Stimulated activated CD8-positive, alpha-beta memory T cell treated with anti-CD3 and anti-CD28 coated beads, Interleukin-7, amount 100 ng/mL, for 48 hours (primary cell): ENCODE measurements around the gene ADGRV1.
"Not testable (repeated sequence)": the region's sequence is repeated elsewhere in the genome, so short reads cannot be mapped to it uniquely, and the experiment has no call there.

Experiments
- DNase-seq, 2 donors: peaks; one replicate each; pipeline ENCODE4 v3.0.0-alpha.2; 2020; ENCODE audit warnings: low read depth in 1 of 2; ENCODE audit errors: extremely low read depth in 1 of 2

Gene ADGRV1

GRCh38 chr5:90595766-90596165 is 37.2 kb downstream of the ADGRV1 start:
- DNase-seq = not testable (repeated sequence)

GRCh38 chr5:90598293-90598692 is 39.7 kb downstream of the ADGRV1 start:
- DNase-seq = no peak

- not testable (repeated sequence) for DNase-seq
Observed at GRCh38 chr5:90600307-90600706, 41.7 kb downstream of the ADGRV1 start.

- DNase-seq = no peak
Observed at GRCh38 chr5:90601468-90601867, 42.9 kb downstream of the ADGRV1 start.

- DNase-seq = no peak
Observed at GRCh38 chr5:90602681-90603080, 44.1 kb downstream of the ADGRV1 start.

GRCh38 chr5:90606539-90606938 is 47.9 kb downstream of the ADGRV1 start:
- no peak for DNase-seq

- no peak for DNase-seq
Observed at GRCh38 chr5:90612919-90613318, 54.3 kb downstream of the ADGRV1 start.

- DNase-seq = no peak
Observed at GRCh38 chr5:90613459-90613858, 54.9 kb downstream of the ADGRV1 start.

- no peak for DNase-seq
Observed at GRCh38 chr5:90613918-90614504, 55.4 kb downstream of the ADGRV1 start.

- DNase-seq = no peak
Observed at GRCh38 chr5:90615355-90615754, 56.8 kb downstream of the ADGRV1 start.

GRCh38 chr5:90618071-90618470 is 59.5 kb downstream of the ADGRV1 start:
- no peak for DNase-seq

GRCh38 chr5:90619762-90620161 is 61.2 kb downstream of the ADGRV1 start:
- DNase-seq = not testable (repeated sequence)

GRCh38 chr5:90621848-90622247 is 63.3 kb downstream of the ADGRV1 start:
- DNase-seq = no peak

- DNase-seq = no peak
Observed at GRCh38 chr5:90626493-90626892, 67.9 kb downstream of the ADGRV1 start.

- DNase-seq = no peak
Observed at GRCh38 chr5:90628492-90628891, 69.9 kb downstream of the ADGRV1 start.

GRCh38 chr5:90632791-90633190 is 74.2 kb downstream of the ADGRV1 start:
- no peak for DNase-seq

- DNase-seq = no peak
Observed at GRCh38 chr5:90636948-90637347, 78.4 kb downstream of the ADGRV1 start.

GRCh38 chr5:90637731-90638130 is 79.1 kb downstream of the ADGRV1 start:
- no peak for DNase-seq

GRCh38 chr5:90638878-90639277 is 80.3 kb downstream of the ADGRV1 start:
- no peak for DNase-seq

- DNase-seq = no peak
Observed at GRCh38 chr5:90640484-90641059, 82.0 kb downstream of the ADGRV1 start.

- no peak for DNase-seq
Observed at GRCh38 chr5:90641528-90641927, 82.9 kb downstream of the ADGRV1 start.

- DNase-seq = no peak
Observed at GRCh38 chr5:90642706-90643229, 84.2 kb downstream of the ADGRV1 start.

- DNase-seq = no peak
Observed at GRCh38 chr5:90644132-90644531, 85.5 kb downstream of the ADGRV1 start.
